A549 (cell line): ENCODE measurements around the gene GJD3.

Experiments
- CTCF ChIP-seq: fragments of >200 bp; sonication (Bioruptor Twin); formaldehyde crosslinking; IDR thresholded peaks from 3 replicates; pipeline ENCODE4 v1.5.1; 2016
- EP300 ChIP-seq, 2 experiments: fragments of >200 bp; sonication (Bioruptor Twin); formaldehyde crosslinking; IDR thresholded peaks; 2 replicates in 1 of 2; 3 replicates in 1 of 2; pipeline ENCODE4 v1.6.1; 2016 to 2017
- JUN ChIP-seq, 2 experiments: fragments of >200 bp; sonication (Bioruptor Twin); formaldehyde crosslinking; IDR thresholded peaks; 2 replicates in 1 of 2; 3 replicates in 1 of 2; pipeline ENCODE4 v1.6.1; 2016 to 2017
- KDM1A ChIP-seq: fragments of 200-600 bp; sonication (generic); IDR thresholded peaks from 2 replicates; pipeline ENCODE4 v1.6.1; 2016; ENCODE audit warnings: low read depth, mild to moderate bottlenecking
- KDM5A ChIP-seq: fragments of 200-600 bp; sonication (generic); IDR thresholded peaks from 2 replicates; pipeline ENCODE4 v1.6.1; 2016; ENCODE audit warnings: antibody characterized with exemption, mild to moderate bottlenecking
- MAZ ChIP-seq: fragments of 150-350 bp; IDR thresholded peaks from 2 replicates; pipeline ENCODE4 v1.6.1; 2014; ENCODE audit warnings: antibody characterized with exemption, low read depth, low read length, borderline replicate concordance
- POLR2A ChIP-seq: IDR thresholded peaks from 2 replicates; pipeline ENCODE4 v1.6.1; 2012; ENCODE audit warnings: mild to moderate bottlenecking, low read length
- REST ChIP-seq: fragments of 200-600 bp; sonication (generic); IDR thresholded peaks from 2 replicates; pipeline ENCODE4 v1.6.1; 2016; ENCODE audit warnings: antibody characterized with exemption, mild to moderate bottlenecking, moderate library complexity
- TF ChIP-seq, protein P1 (sequence below): IDR thresholded peaks from 2 replicates; pipeline ENCODE4 v1.6.1; 2012
- TF ChIP-seq, protein P2 (sequence below): fragments of 250-450 bp; sonication (Bioruptor Pico); IDR thresholded peaks from 2 replicates; pipeline ENCODE4 v1.5.0; 2021; ENCODE audit warnings: mild to moderate bottlenecking, moderate library complexity, borderline replicate concordance

- TF ChIP-seq POLR2A (no peak), CTCF (no peak), REST (no peak), MAZ (no peak), EP300 (IDR thresholded peaks at IDR 0.05) (no peak), KDM1A (no peak), JUN (IDR thresholded peaks at IDR 0.05) (no peak), KDM5A (no peak)
- TF ChIP-seq, protein P1, sequence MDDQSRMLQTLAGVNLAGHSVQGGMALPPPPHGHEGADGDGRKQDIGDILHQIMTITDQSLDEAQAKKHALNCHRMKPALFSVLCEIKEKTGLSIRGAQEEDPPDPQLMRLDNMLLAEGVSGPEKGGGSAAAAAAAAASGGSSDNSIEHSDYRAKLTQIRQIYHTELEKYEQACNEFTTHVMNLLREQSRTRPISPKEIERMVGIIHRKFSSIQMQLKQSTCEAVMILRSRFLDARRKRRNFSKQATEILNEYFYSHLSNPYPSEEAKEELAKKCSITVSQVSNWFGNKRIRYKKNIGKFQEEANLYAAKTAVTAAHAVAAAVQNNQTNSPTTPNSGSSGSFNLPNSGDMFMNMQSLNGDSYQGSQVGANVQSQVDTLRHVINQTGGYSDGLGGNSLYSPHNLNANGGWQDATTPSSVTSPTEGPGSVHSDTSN, result no peak
- TF ChIP-seq, protein P2, sequence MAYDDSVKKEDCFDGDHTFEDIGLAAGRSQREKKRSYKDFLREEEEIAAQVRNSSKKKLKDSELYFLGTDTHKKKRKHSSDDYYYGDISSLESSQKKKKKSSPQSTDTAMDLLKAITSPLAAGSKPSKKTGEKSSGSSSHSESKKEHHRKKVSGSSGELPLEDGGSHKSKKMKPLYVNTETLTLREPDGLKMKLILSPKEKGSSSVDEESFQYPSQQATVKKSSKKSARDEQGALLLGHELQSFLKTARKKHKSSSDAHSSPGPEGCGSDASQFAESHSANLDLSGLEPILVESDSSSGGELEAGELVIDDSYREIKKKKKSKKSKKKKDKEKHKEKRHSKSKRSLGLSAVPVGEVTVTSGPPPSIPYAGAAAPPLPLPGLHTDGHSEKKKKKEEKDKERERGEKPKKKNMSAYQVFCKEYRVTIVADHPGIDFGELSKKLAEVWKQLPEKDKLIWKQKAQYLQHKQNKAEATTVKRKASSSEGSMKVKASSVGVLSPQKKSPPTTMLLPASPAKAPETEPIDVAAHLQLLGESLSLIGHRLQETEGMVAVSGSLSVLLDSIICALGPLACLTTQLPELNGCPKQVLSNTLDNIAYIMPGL (CRISPR knock-in tag), result no peak
Observed at GRCh38 chr17:40356990-40357881, 7.3 kb downstream of the GJD3 start.
